PC-3 (cell line): Measurements from ENCODE around the gene CDC42EP2. TPM values are rescaled to one million over a fixed set of nuclear protein-coding genes. Genes with fewer than 3 reads are reported as not detected.

ENCODE experiments used
- ATAC-seq: fragments of 200-7000 bp; cut with Tn5 transposase; 2 replicates; pipeline ENCODE4 v1.9.1; 2020; ENCODE audit warnings: mild to moderate bottlenecking, moderate library complexity
- BruUV-seq: library from RNA; stranded (reverse); fragments of 400-500 nt; replicated peaks from 2 replicates; lab custom pipeline; 2021; lab: Mats Ljungman, UMichigan
- CTCF ChIA-PET: fragments of 300-600 bp; sonication (Branson Sonifier 250); formaldehyde crosslinking; loops from one replicate; lab custom pipeline; 2022; ENCODE audit warnings: antibody characterized with exemption; lab: Charles Lee
- POLR2A ChIA-PET: fragments of 300-600 bp; sonication (Branson Sonifier 250); formaldehyde crosslinking; loops from one replicate; lab custom pipeline; 2022; ENCODE audit warnings: antibody characterized with exemption; ENCODE audit not compliant: unreplicated experiment; lab: Charles Lee
- DNase-seq: peaks from one replicate; pipeline ENCODE4 v3.0.0-alpha.2; 2015
- H2AFZ ChIP-seq: fragments of 300-600 bp; sonication (generic); 2 replicates; pipeline ENCODE4 v1.6.0; 2016; ENCODE audit warnings: antibody characterized with exemption, low read length
- H3F3A ChIP-seq: fragments of 300-600 bp; sonication (generic); one replicate; pipeline ENCODE4 v1.6.0; 2017; ENCODE audit warnings: antibody characterized with exemption, low read length, control low read depth, mild to moderate bottlenecking; ENCODE audit not compliant: unreplicated experiment
- H3K27ac ChIP-seq: fragments of 300-600 bp; sonication (generic); 2 replicates; pipeline ENCODE4 v1.5.1; 2016; ENCODE audit warnings: mild to moderate bottlenecking, low read length
- H3K27me3 ChIP-seq: fragments of 300-600 bp; sonication (generic); 2 replicates; pipeline ENCODE4 v1.6.1; 2016; ENCODE audit warnings: low read length, mixed read lengths
- H3K36me3 ChIP-seq: fragments of 300-600 bp; sonication (generic); 2 replicates; pipeline ENCODE4 v1.6.1; 2016; ENCODE audit warnings: low read depth, mixed run types, low read length, mixed read lengths
- H3K4me1 ChIP-seq: fragments of 300-600 bp; sonication (generic); 2 replicates; pipeline ENCODE4 v1.5.1; 2016; ENCODE audit warnings: low read length; ENCODE audit not compliant: insufficient read depth
- H3K4me2 ChIP-seq: fragments of 300-600 bp; sonication (generic); 2 replicates; pipeline ENCODE4 v1.6.0; 2016; ENCODE audit warnings: low read length
- H3K4me3 ChIP-seq: fragments of 300-600 bp; sonication (generic); 2 replicates; pipeline ENCODE4 v1.5.1; 2016; ENCODE audit warnings: mild to moderate bottlenecking, low read length, mixed read lengths
- H3K79me2 ChIP-seq: fragments of 300-600 bp; sonication (generic); 2 replicates; pipeline ENCODE4 v1.6.1; 2017; ENCODE audit warnings: low read length, mixed read lengths
- H3K9ac ChIP-seq: fragments of 300-600 bp; sonication (generic); 2 replicates; pipeline ENCODE4 v1.6.0; 2016; ENCODE audit warnings: mild to moderate bottlenecking, low read length
- H3K9me2 ChIP-seq: fragments of 300-600 bp; sonication (generic); replicated peaks from 2 replicates; pipeline ENCODE4 v1.6.1; 2016; ENCODE audit warnings: mixed run types, low read length, mixed read lengths
- H3K9me3 ChIP-seq: fragments of 300-600 bp; sonication (generic); 2 replicates; pipeline ENCODE4 v1.6.1; 2016; ENCODE audit warnings: low read length, mixed read lengths
- H4K20me1 ChIP-seq: fragments of 300-600 bp; sonication (generic); 2 replicates; pipeline ENCODE4 v1.6.1; 2016; ENCODE audit warnings: low read length, mixed read lengths
- CTCF ChIP-seq: fragments of 300-600 bp; sonication (generic); conservative IDR thresholded peaks from 2 replicates; pipeline ENCODE4 v1.5.1; 2017; ENCODE audit warnings: antibody characterized with exemption, low read depth, mild to moderate bottlenecking, low read length
- EZH2 ChIP-seq: fragments of 300-600 bp; sonication (generic); IDR thresholded peaks from one replicate; pipeline ENCODE4 v1.6.1; 2017; ENCODE audit warnings: antibody characterized with exemption, mild to moderate bottlenecking, low read length; ENCODE audit not compliant: unreplicated experiment
- EZH2phosphoT487 ChIP-seq: fragments of 300-600 bp; sonication (generic); IDR thresholded peaks from 2 replicates; pipeline ENCODE4 v1.6.1; 2018; ENCODE audit warnings: mild to moderate bottlenecking, antibody characterized with exemption, low read length, borderline replicate concordance
- intact Hi-C: fragments of 100-400 bp; cut with micrococcal nuclease; formaldehyde crosslinking; loops from 2 replicates; pipeline ENCODE4 v1.9.0; 2023
- total RNA-seq: library from RNA; depleted of rRNA; stranded (reverse); fragments of >200 nt; gene quantifications from 2 replicates; pipeline ENCODE4 v1.2.3, GENCODE V29; 2014

Gene CDC42EP2
- total RNA-seq, 1 experiment from 2014 or later = 25.7 TPM

- H3F3A ChIP-seq = peaks cover 35% of the 10 kb centered on the region
- H3K36me3 ChIP-seq = peaks cover 57% of the 10 kb centered on the region
- H3K4me1 ChIP-seq = peaks cover 60% of the 10 kb centered on the region
- BruUV-seq = no TSS peak
- H3K9me2 ChIP-seq = no peaks in the 10 kb centered on the region
- CTCF ChIA-PET = interaction anchor here (1.0 kb wide), 1 partner anchor 52 kb away, joined by 5 read pairs; no protein-coding TSS in a partner anchor
- intact Hi-C loops = no loop called here
- H3K79me2 ChIP-seq = no peaks in the 10 kb centered on the region
- H3K27me3 ChIP-seq = no peaks in the 10 kb centered on the region
- DNase-seq = no peak
- no peak overlapping the region for H3K4me3 ChIP-seq
- TF ChIP-seq EZH2phosphoT487 = no peak
- 0 out of 2 replicates have a peak overlapping the region, but pooled peaks have one; percentile 76 for H3K9ac ChIP-seq
- H3K4me2 ChIP-seq = no peak overlapping the region
- H2AFZ ChIP-seq = no peak overlapping the region
- no peaks in the 10 kb centered on the region for H3K9me3 ChIP-seq
- no peak for ATAC-seq
- H3K27ac ChIP-seq = peak overlapping the region; percentile 96
- POLR2A ChIA-PET = interaction anchor here (0.6 kb wide), 1 partner anchor 37 kb away, joined by 3 read pairs; the partner anchor contains the start of gene CDC42EP2
- H4K20me1 ChIP-seq = no peaks in the 10 kb centered on the region
Observed at GRCh38 chr11:65277631-65278277, 36.9 kb upstream of the CDC42EP2 start.

- no peaks in the 10 kb centered on the region for H3K27me3 ChIP-seq
- H3K27ac ChIP-seq = peak overlapping the region; percentile 96
- peak overlapping the region; percentile 76 for H3K9ac ChIP-seq
- no peaks in the 10 kb centered on the region for H3K9me3 ChIP-seq
- H3K79me2 ChIP-seq = no peaks in the 10 kb centered on the region
- H3F3A ChIP-seq = peaks cover 35% of the 10 kb centered on the region
- peaks cover 61% of the 10 kb centered on the region for H3K36me3 ChIP-seq
- H3K4me2 ChIP-seq = peak overlapping the region; percentile 66
- CTCF ChIA-PET = no interaction called here
- DNase-seq (no peak), ATAC-seq (no peak)
- intact Hi-C loops = no loop called here
- POLR2A ChIA-PET = interaction anchor here (0.6 kb wide), 1 partner anchor 36 kb away, joined by 3 read pairs; the partner anchor contains the start of gene CDC42EP2
- no TSS peak for BruUV-seq
- H3K9me2 ChIP-seq = no peaks in the 10 kb centered on the region
- peaks cover 60% of the 10 kb centered on the region for H3K4me1 ChIP-seq
- TF ChIP-seq EZH2phosphoT487 (no peak), CTCF (no peak)
- H3K4me3 ChIP-seq = no peak overlapping the region
- H4K20me1 ChIP-seq = no peaks in the 10 kb centered on the region
- no peak overlapping the region for H2AFZ ChIP-seq
Observed at GRCh38 chr11:65278356-65278755, 36.3 kb upstream of the CDC42EP2 start.

- intact Hi-C loops = no loop called here
- peak overlapping the region; percentile 66 for H3K4me2 ChIP-seq
- no peak for ATAC-seq
Observed at GRCh38 chr11:65279279-65279678, 35.4 kb upstream of the CDC42EP2 start.

More at GRCh38 chr11:65279279-65279678, 35.4 kb upstream of the CDC42EP2 start:
- H3K4me3 ChIP-seq = peak overlapping the region; percentile 21; the same call in 1 of the 2 replicates
- no peaks in the 10 kb centered on the region for H3K9me3 ChIP-seq
- CTCF ChIA-PET = interaction anchor here (0.5 to 1.5 kb wide), 3 partner anchors 17 to 50 kb away, joined by 3 to 5 read pairs (median 3); no protein-coding TSS in a partner anchor
- H3K4me1 ChIP-seq = peaks cover 60% of the 10 kb centered on the region
- H2AFZ ChIP-seq = no peak overlapping the region
- H3K9me2 ChIP-seq = no peaks in the 10 kb centered on the region
- peak overlapping the region; percentile 96 for H3K27ac ChIP-seq
- no peaks in the 10 kb centered on the region for H3K79me2 ChIP-seq
- peaks cover 35% of the 10 kb centered on the region for H3F3A ChIP-seq
- no peaks in the 10 kb centered on the region for H4K20me1 ChIP-seq
- peak overlapping the region; percentile 76 for H3K9ac ChIP-seq
- DNase-seq = no peak
- BruUV-seq = no TSS peak
- POLR2A ChIA-PET = interaction anchor here (0.6 to 1.5 kb wide), 3 partner anchors 10 to 500 kb away, joined by 4 to 10 read pairs (median 4); no protein-coding TSS in a partner anchor
- TF ChIP-seq CTCF (no peak), EZH2 (no peak), EZH2phosphoT487 (no peak)
- no peaks in the 10 kb centered on the region for H3K27me3 ChIP-seq
- H3K36me3 ChIP-seq = peaks cover 66% of the 10 kb centered on the region
